ENCODE data around the gene ADAMTS9.

GRCh38 chr3:64659617-64659978 lies 28.2 kb downstream of the ADAMTS9 start:
- TF ChIP-seq, protein P1, sequence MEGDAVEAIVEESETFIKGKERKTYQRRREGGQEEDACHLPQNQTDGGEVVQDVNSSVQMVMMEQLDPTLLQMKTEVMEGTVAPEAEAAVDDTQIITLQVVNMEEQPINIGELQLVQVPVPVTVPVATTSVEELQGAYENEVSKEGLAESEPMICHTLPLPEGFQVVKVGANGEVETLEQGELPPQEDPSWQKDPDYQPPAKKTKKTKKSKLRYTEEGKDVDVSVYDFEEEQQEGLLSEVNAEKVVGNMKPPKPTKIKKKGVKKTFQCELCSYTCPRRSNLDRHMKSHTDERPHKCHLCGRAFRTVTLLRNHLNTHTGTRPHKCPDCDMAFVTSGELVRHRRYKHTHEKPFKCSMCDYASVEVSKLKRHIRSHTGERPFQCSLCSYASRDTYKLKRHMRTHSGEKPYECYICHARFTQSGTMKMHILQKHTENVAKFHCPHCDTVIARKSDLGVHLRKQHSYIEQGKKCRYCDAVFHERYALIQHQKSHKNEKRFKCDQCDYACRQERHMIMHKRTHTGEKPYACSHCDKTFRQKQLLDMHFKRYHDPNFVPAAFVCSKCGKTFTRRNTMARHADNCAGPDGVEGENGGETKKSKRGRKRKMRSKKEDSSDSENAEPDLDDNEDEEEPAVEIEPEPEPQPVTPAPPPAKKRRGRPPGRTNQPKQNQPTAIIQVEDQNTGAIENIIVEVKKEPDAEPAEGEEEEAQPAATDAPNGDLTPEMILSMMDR (IDR thresholded peaks at IDR 0.05), result no peak
- TF ChIP-seq POLR2A (IDR thresholded peaks at IDR 0.05), result no peak

Data from sigmoid colon (tissue), 3 donors.